Testis (tissue), 2 donors: ENCODE measurements around the gene LST1.

Experiments used
- POLR2A ChIP-seq: fragments of 450-650 bp; IDR thresholded peaks from one replicate; pipeline ENCODE4 v1.6.1; 2017; ENCODE audit warnings: antibody characterized with exemption, mild to moderate bottlenecking, moderate library complexity
- TF ChIP-seq, protein P1 (sequence below), 3 experiments: fragments of 450-650 bp in 2 of 3; fragments of 200-600 bp in 1 of 3; sonication (generic) in 1 of 3; IDR thresholded peaks; one replicate each; pipeline ENCODE4 v1.5.1; 2016 to 2019; ENCODE audit warnings: antibody characterized with exemption in 3 of 3, mild to moderate bottlenecking in 2 of 3, moderate library complexity in 1 of 3

- TF ChIP-seq POLR2A: no peak
- TF ChIP-seq, protein P1, sequence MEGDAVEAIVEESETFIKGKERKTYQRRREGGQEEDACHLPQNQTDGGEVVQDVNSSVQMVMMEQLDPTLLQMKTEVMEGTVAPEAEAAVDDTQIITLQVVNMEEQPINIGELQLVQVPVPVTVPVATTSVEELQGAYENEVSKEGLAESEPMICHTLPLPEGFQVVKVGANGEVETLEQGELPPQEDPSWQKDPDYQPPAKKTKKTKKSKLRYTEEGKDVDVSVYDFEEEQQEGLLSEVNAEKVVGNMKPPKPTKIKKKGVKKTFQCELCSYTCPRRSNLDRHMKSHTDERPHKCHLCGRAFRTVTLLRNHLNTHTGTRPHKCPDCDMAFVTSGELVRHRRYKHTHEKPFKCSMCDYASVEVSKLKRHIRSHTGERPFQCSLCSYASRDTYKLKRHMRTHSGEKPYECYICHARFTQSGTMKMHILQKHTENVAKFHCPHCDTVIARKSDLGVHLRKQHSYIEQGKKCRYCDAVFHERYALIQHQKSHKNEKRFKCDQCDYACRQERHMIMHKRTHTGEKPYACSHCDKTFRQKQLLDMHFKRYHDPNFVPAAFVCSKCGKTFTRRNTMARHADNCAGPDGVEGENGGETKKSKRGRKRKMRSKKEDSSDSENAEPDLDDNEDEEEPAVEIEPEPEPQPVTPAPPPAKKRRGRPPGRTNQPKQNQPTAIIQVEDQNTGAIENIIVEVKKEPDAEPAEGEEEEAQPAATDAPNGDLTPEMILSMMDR (IDR thresholded peaks at IDR 0.05): no peak
These were observed 7.0 kb upstream of the LST1 start for GRCh38 chr6:31579119-31579505.
